SIG-M5 treated with dmso at 0.1 percent for 504 hours (cell line): ENCODE measurements around the gene TRUB2.

ENCODE experiments used
- DNase-seq: peaks from one replicate; lab custom pipeline; 2025; ENCODE audit not compliant: unreplicated experiment; lab: John Stamatoyannopoulos, UW

The TRUB2 gene

GRCh38 chr9:128274245-128274644 is 48.0 kb downstream of the TRUB2 start:
- no peak for DNase-seq

DNA sequence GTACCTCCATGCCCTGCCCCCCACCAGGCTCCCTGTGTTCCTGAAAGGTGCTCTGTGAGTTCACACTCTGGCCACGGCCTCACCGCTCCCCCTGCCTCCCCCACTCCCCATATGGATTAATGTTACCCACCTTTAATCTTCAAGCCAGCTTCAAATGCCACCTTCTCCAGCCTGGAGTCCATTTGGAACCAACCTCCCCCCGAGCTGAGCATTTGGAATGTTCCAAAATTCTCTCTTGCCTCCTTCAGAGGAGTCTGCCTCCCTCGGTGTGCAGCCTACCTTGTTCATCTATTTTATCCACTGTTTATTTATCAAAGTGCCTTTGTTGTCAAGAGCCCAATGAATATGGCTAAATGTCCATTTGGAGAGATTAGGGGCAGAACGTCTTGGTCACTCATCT is 50.7 kb downstream of the TRUB2 start:
- DNase-seq, result no peak

DNA sequence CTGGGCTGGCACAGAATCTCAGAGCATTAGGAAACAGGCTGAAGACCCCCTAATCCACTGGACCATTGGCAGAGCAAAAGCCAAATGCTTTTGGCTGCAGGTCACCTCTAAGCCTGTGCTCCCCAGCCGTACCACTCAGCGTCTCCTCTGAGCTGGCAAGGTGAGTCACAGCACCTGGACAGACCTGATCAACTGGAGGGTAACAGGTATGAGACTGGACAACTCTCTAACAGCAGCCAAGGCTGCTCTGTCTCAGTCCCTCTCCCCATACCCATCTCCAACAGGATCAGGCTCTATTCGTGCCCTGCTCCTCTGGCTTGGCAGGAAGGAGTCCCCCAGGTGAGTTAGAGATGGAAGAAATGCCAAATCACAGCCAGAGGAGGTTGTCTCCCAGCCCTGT is 51.1 kb downstream of the TRUB2 start:
- no peak for DNase-seq

GRCh38 chr9:128266868-128267590 is 55.2 kb downstream of the TRUB2 start:
- DNase-seq, result no peak

DNA sequence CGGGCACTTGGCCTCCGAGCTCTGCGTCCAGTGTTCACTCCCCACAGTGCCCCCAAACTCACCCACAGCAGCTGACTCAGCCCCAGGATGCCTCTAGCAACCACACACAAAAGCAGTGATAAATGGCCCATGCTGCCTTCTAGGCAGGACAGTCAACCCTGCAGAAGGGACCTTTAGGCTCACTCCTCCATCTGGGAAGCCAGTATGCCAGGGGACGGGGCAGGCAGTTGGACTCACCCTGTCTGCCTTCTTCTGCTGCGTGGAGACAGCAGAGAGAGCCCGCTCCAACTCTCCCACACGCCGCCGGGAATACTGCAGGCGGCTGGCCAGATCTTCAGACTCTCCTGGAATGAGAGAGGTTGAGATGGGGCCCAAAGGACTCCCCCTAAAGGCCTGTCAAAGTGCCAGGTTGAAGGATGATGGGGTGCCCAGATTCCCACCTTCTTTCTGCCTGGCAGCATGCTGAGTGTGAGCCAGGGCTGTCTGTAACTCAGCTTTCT is 56.8 kb downstream of the TRUB2 start:
- no peak for DNase-seq

DNA sequence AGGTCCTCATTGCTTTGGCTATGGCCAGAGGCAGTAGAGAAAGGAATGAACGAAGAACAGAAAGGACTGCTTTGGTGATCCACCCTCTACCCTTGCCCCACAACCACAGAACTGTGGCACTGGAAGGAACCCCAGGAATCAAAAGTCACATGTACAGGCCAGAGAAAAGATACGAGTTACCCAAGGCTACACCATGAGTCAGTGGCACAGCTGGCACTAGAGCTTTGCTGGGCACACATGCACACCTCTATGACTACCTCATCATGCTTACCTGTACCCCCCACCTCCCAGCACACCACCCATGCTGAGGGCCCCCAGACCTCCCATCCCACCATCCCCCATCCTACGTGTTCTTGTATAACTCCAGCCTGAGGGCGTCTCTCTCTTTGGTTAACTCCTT is 59.6 kb downstream of the TRUB2 start:
- no peak for DNase-seq

DNA sequence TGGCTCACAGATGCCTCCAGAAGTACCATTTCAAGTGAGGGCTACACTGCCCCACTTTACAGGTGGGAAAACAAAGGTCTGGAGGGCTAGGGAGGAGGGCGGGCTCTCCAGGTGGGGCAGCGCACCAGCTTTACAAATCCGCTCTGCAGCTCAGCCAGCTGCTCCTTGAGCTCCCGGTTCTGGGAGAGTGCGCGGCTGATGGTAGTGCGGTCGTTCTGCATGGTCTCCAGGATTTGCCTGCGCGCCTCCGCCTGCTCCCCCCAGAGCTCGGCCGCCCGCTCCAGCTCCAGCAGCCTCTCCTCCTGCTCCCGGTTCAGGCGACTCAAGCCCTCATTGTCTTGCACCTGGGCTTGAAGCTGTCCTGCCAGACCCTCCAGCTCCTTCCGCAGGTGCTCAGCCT is 61.9 kb downstream of the TRUB2 start:
- DNase-seq, result no peak

GRCh38 chr9:128259156-128259555 is 63.1 kb downstream of the TRUB2 start:
- DNase-seq, result no peak

- no peak for DNase-seq
Measured at GRCh38 chr9:128258326-128258725, 63.9 kb downstream of the TRUB2 start.

GRCh38 chr9:128257907-128258306 is 64.3 kb downstream of the TRUB2 start:
- DNase-seq, result no peak

- DNase-seq, result no peak
Measured at GRCh38 chr9:128257086-128257825, 65.0 kb downstream of the TRUB2 start.
